Nephron (organoid): ENCODE results near the gene MCM9.

Experiments
- H3K27ac Mint-ChIP-seq, 3 experiments: 2 replicates each; pipeline ENCODE4 v1.8.0; 2020; ENCODE audit warnings: mixed read lengths in 3 of 3, mild to moderate bottlenecking in 2 of 3, moderate library complexity in 1 of 3
- H3K27me3 Mint-ChIP-seq: 2 replicates; pipeline ENCODE4 v1.8.0; 2021; ENCODE audit warnings: low read depth, mild to moderate bottlenecking, moderate library complexity, mixed read lengths
- H3K36me3 Mint-ChIP-seq: 2 replicates; pipeline ENCODE4 v1.8.0; 2020; ENCODE audit warnings: low read depth, mixed read lengths
- H3K4me1 Mint-ChIP-seq: 2 replicates; pipeline ENCODE4 v1.8.0; 2020; ENCODE audit warnings: mixed read lengths
- H3K4me3 Mint-ChIP-seq, 3 experiments: 2 replicates each; pipeline ENCODE4 v1.8.0; 2020; ENCODE audit warnings: mild to moderate bottlenecking in 3 of 3, mixed read lengths in 3 of 3, moderate library complexity in 2 of 3
- H3K9me3 Mint-ChIP-seq: 2 replicates; pipeline ENCODE4 v1.8.0; 2020; ENCODE audit warnings: mixed read lengths
- CTCF ChIP-seq, 3 experiments: fragments of 200-600 bp; sonication (generic); IDR thresholded peaks; one replicate each; pipeline ENCODE4 v1.5.0; 2021; ENCODE audit warnings: antibody characterized with exemption in 3 of 3; ENCODE audit not compliant: unreplicated experiment in 3 of 3

The MCM9 gene

GRCh38 chr6:118965371-118965770 lies 30.4 kb upstream of the MCM9 start:
- no peaks in the 10 kb centered on the region for H3K27me3 Mint-ChIP-seq
- H3K36me3 Mint-ChIP-seq: no peaks in the 10 kb centered on the region
- H3K27ac Mint-ChIP-seq: no peak overlapping the region
- H3K4me3 Mint-ChIP-seq: no peak overlapping the region
- no peak for TF ChIP-seq CTCF (IDR thresholded peaks at IDR 0.05; ENCODE audit: unreplicated experiment in 3 of 3)
- H3K9me3 Mint-ChIP-seq: no peaks in the 10 kb centered on the region
- H3K4me1 Mint-ChIP-seq: no peaks in the 10 kb centered on the region

GRCh38 chr6:118963003-118963402 lies 28.0 kb upstream of the MCM9 start:
- Mint-ChIP-seq H3K4me1 (no peaks in the 10 kb centered on the region), H3K27me3 (no peaks in the 10 kb centered on the region)
- peak in 1 of 3 experiments; percentile 15 for TF ChIP-seq CTCF (IDR thresholded peaks at IDR 0.05; ENCODE audit: unreplicated experiment in 3 of 3)

GRCh38 chr6:118959903-118960302 lies 24.9 kb upstream of the MCM9 start:
- no peaks in the 10 kb centered on the region for H3K27me3 Mint-ChIP-seq
- no peaks in the 10 kb centered on the region for H3K36me3 Mint-ChIP-seq
- no peak for TF ChIP-seq CTCF (IDR thresholded peaks at IDR 0.05; ENCODE audit: unreplicated experiment in 3 of 3)
- no peaks in the 10 kb centered on the region for H3K9me3 Mint-ChIP-seq
- H3K27ac Mint-ChIP-seq: no peak overlapping the region
- H3K4me3 Mint-ChIP-seq: no peak overlapping the region
- H3K4me1 Mint-ChIP-seq: no peaks in the 10 kb centered on the region

More at GRCh38 chr6:118963003-118963402, 28.0 kb upstream of the MCM9 start:
- H3K36me3 Mint-ChIP-seq: no peaks in the 10 kb centered on the region
- no peaks in the 10 kb centered on the region for H3K9me3 Mint-ChIP-seq
- H3K4me3 Mint-ChIP-seq: no peak overlapping the region
- no peak overlapping the region for H3K27ac Mint-ChIP-seq

- Mint-ChIP-seq H3K27ac (no peak overlapping the region), H3K9me3 (peaks cover 12% of the 10 kb centered on the region), H3K36me3 (no peaks in the 10 kb centered on the region), H3K27me3 (no peaks in the 10 kb centered on the region), H3K4me1 (peaks cover 6% of the 10 kb centered on the region), H3K4me3 (no peak overlapping the region)
- TF ChIP-seq CTCF (IDR thresholded peaks at IDR 0.05; ENCODE audit: unreplicated experiment in 3 of 3): no peak
Observed at GRCh38 chr6:118953391-118953790, 18.4 kb upstream of the MCM9 start.

GRCh38 chr6:118952683-118953082 lies 17.7 kb upstream of the MCM9 start:
- Mint-ChIP-seq H3K27me3 (no peaks in the 10 kb centered on the region), H3K27ac (no peak overlapping the region), H3K9me3 (peaks cover 12% of the 10 kb centered on the region), H3K36me3 (peaks cover under 1% of the 10 kb centered on the region), H3K4me1 (peaks cover 6% of the 10 kb centered on the region), H3K4me3 (no peak overlapping the region)
- no peak for TF ChIP-seq CTCF (IDR thresholded peaks at IDR 0.05; ENCODE audit: unreplicated experiment in 3 of 3)

GRCh38 chr6:118945217-118945616 lies 10.3 kb upstream of the MCM9 start:
- Mint-ChIP-seq H3K27me3 (no peaks in the 10 kb centered on the region), H3K4me1 (no peaks in the 10 kb centered on the region), H3K9me3 (peaks cover 62% of the 10 kb centered on the region), H3K36me3 (peaks cover 31% of the 10 kb centered on the region), H3K4me3 (no peak overlapping the region), H3K27ac (no peak overlapping the region)
- TF ChIP-seq CTCF (IDR thresholded peaks at IDR 0.05; ENCODE audit: unreplicated experiment in 3 of 3): no peak
